Measurements from ENCODE around the gene TRIO. TPM values are rescaled to one million over a fixed set of nuclear protein-coding genes. Genes with fewer than 3 reads are reported as not detected.

TRIO gene
- total and polyA plus RNA-seq, 8 donors: 84.4 to 151 (median 93.7) TPM

- peak overlapping the region; percentile 65 to 87 for H3K4me3 ChIP-seq
- DNase-seq: no peak
- H3K27me3 ChIP-seq: peaks cover 0 to 14% of the 10 kb centered on the region in 2 donors
- intact Hi-C loops (cut with DNase I): loop anchor here in 1 of 2 donors (10.0 kb wide), 1 partner anchor 122 kb away; no protein-coding TSS in a partner anchor
- no peaks in the 10 kb centered on the region for H3K9me3 ChIP-seq
- H3K36me3 ChIP-seq: no peaks in the 10 kb centered on the region
- H3K4me1 ChIP-seq: peaks cover 15 to 32% of the 10 kb centered on the region in 2 donors
- H3K27ac ChIP-seq: peak overlapping the region; percentile 90 to 96
- TF ChIP-seq, protein P1, sequence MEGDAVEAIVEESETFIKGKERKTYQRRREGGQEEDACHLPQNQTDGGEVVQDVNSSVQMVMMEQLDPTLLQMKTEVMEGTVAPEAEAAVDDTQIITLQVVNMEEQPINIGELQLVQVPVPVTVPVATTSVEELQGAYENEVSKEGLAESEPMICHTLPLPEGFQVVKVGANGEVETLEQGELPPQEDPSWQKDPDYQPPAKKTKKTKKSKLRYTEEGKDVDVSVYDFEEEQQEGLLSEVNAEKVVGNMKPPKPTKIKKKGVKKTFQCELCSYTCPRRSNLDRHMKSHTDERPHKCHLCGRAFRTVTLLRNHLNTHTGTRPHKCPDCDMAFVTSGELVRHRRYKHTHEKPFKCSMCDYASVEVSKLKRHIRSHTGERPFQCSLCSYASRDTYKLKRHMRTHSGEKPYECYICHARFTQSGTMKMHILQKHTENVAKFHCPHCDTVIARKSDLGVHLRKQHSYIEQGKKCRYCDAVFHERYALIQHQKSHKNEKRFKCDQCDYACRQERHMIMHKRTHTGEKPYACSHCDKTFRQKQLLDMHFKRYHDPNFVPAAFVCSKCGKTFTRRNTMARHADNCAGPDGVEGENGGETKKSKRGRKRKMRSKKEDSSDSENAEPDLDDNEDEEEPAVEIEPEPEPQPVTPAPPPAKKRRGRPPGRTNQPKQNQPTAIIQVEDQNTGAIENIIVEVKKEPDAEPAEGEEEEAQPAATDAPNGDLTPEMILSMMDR (IDR thresholded peaks at IDR 0.05): no peak
- no peak for ATAC-seq
Measured at GRCh38 chr5:14142202-14142826, 828 bp upstream of the TRIO start.

- intact Hi-C loops (cut with DNase I): loop anchor here in 1 of 2 donors (10.0 kb wide), 1 partner anchor 121 kb away; no protein-coding TSS in a partner anchor
- no peak for ATAC-seq
- Histone ChIP-seq H3K27ac (peak overlapping the region; percentile 90 to 96), H3K9me3 (no peaks in the 10 kb centered on the region), H3K36me3 (no peaks in the 10 kb centered on the region), H3K4me3 (peak overlapping the region; percentile 87 to 88), H3K4me1 (peaks cover 15 to 43% of the 10 kb centered on the region in 2 donors), H3K27me3 (peaks cover 0 to 14% of the 10 kb centered on the region in 2 donors)
- TF ChIP-seq, protein P1 (IDR thresholded peaks at IDR 0.05): no peak
- no peak for DNase-seq
Measured at GRCh38 chr5:14143546-14143840, 351 bp downstream of the TRIO start.

GRCh38 chr5:14143841-14144585, 871 bp downstream of the TRIO start:
- Histone ChIP-seq H3K27ac (peak overlapping the region; percentile 86 to 93), H3K4me1 (peaks cover 16 to 48% of the 10 kb centered on the region in 2 donors), H3K4me3 (peak overlapping the region; percentile 87 to 88), H3K9me3 (no peaks in the 10 kb centered on the region), H3K36me3 (no peaks in the 10 kb centered on the region), H3K27me3 (peaks cover 0 to 14% of the 10 kb centered on the region in 2 donors)
- DNase-seq (peak in 3 of 4 donors; percentile 30 to 91 (median 56)), ATAC-seq (peak; percentile 1)
- intact Hi-C loops (cut with DNase I): loop anchor here in 1 of 2 donors (10.0 kb wide), 1 partner anchor 121 kb away; no protein-coding TSS in a partner anchor
- TF ChIP-seq, protein P1 (IDR thresholded peaks at IDR 0.05): no peak

DNA sequence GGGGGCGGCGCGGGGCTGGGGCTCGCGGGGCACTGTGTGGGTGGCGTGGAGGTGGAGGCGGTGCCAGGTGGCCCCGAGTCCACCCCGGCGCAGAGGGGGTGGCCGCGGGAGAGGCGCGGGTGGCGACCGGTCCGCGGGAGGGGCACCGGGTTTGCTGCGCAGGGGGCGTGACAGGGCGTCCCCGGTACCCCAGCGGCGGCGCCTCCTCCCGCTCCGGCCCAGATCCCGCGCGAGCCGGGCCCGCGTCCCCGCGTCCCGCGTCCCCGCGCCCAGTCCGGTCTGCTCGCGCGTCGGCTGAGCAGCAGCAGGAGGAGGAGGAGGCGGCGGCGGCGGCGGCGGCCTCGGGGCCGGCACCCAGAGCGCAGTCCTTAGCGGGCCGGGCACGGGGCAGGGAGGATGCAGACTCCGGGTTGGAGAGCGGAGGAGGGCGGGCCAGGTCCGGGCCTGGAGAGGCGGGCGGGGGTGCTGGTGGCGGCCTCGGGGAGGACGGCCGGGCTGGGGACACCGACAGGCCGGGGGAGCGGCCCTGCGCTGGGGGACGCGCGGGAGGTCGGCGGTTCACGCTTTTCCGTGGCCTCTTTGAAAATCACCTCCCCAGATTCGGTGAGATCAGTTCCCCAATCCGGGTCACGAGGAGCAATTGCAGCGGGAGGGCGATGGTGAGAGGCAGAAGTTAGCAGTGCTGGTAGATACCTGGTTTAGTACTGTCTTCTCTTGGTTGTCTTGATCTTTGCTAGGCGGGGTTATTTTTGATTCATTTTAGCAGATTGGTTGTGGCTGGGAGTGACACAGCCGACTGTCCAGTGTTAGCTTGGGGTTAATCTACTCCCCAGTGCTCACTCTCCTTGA, 1.7 kb downstream of the TRIO start:
- Histone ChIP-seq H3K36me3 (no peaks in the 10 kb centered on the region), H3K27ac (peak overlapping the region; percentile 86 to 93), H3K9me3 (no peaks in the 10 kb centered on the region), H3K4me1 (peaks cover 23 to 53% of the 10 kb centered on the region in 2 donors), H3K27me3 (peaks cover 0 to 14% of the 10 kb centered on the region in 2 donors), H3K4me3 (peak overlapping the region; percentile 87 to 88)
- TF ChIP-seq, protein P1 (IDR thresholded peaks at IDR 0.05): no peak
- DNase-seq (peak in 3 of 4 donors; percentile 58 to 91 (median 69)), ATAC-seq (peak; percentile 59)
- intact Hi-C loops (cut with DNase I): loop anchor here in 1 of 2 donors (10.0 kb wide), 1 partner anchor 120 kb away; no protein-coding TSS in a partner anchor

All from left lung (tissue), 10 donors.